CD4-positive, alpha-beta T cell (primary cell): ENCODE data around the gene CAGE1. TPM values are rescaled to one million over a fixed set of nuclear protein-coding genes. Genes with fewer than 3 reads are reported as not detected.
"Not testable (repeated sequence)": the region's sequence is repeated elsewhere in the genome, so short reads cannot be mapped to it uniquely, and the experiment has no call there.

Experiments used
- ATAC-seq: fragments of 200-7000 bp; cut with Tn5 transposase; one replicate; pipeline ENCODE4 v1.10.0; 2022; ENCODE audit warnings: mild to moderate bottlenecking; ENCODE audit not compliant: poor library complexity
- CTCF ChIA-PET: fragments of 350-600 bp; sonication (Branson Sonifier 250); formaldehyde crosslinking; loops from one replicate; lab custom pipeline; 2021; ENCODE audit warnings: antibody characterized with exemption, inconsistent platforms; lab: Charles Lee
- POLR2A ChIA-PET: fragments of 350-600 bp; sonication (Branson Sonifier 250); formaldehyde crosslinking; loops from one replicate; lab custom pipeline; 2021; ENCODE audit warnings: antibody characterized with exemption, inconsistent platforms; lab: Charles Lee
- DNase-seq, 14 experiments: peaks; one replicate each; pipeline ENCODE4 v3.0.0-alpha.2; 2013 to 2020; ENCODE audit warnings: mixed read lengths in 2 of 14
- H3K27ac ChIP-seq, 2 donors: one replicate each; pipeline versions ENCODE4 v1.5.1 to v1.7.0; 2013; ENCODE audit warnings: low read length in 2 of 2, low read depth in 1 of 2, mild to moderate bottlenecking in 1 of 2
- H3K27me3 ChIP-seq, 2 experiments: 1 replicate in 1 of 2; 2 replicates in 1 of 2; pipeline versions ENCODE4 v1.6.1 to v1.7.0; 2013; ENCODE audit warnings: low read length in 2 of 2, control low read depth in 1 of 2, mild to moderate bottlenecking in 1 of 2, moderate library complexity in 1 of 2; ENCODE audit not compliant: insufficient read depth in 2 of 2, control insufficient read depth in 1 of 2
- H3K36me3 ChIP-seq: one replicate; pipeline ENCODE4 v1.6.1; 2013; ENCODE audit warnings: low read length, control low read depth; ENCODE audit not compliant: insufficient read depth
- H3K4me1 ChIP-seq: one replicate; pipeline ENCODE4 v1.6.1; 2013; ENCODE audit warnings: low read length, control low read depth; ENCODE audit not compliant: insufficient read depth
- H3K4me3 ChIP-seq: one replicate; pipeline ENCODE4 v1.5.1; 2013; ENCODE audit warnings: mild to moderate bottlenecking, low read length, moderate library complexity
- H3K9me3 ChIP-seq, 2 experiments: 1 replicate in 1 of 2; 2 replicates in 1 of 2; pipeline versions ENCODE4 v1.6.1 to v1.7.0; 2013; ENCODE audit warnings: low read length in 2 of 2, mild to moderate bottlenecking in 2 of 2, control low read depth in 1 of 2, moderate library complexity in 1 of 2; ENCODE audit not compliant: control insufficient read depth in 1 of 2, insufficient read depth in 1 of 2
- H3K27ac Mint-ChIP-seq: one replicate; pipeline ENCODE4 v1.8.0; 2020; ENCODE audit warnings: mixed read lengths
- H3K27me3 Mint-ChIP-seq: one replicate; pipeline ENCODE4 v1.8.0; 2021; ENCODE audit warnings: mixed read lengths
- H3K36me3 Mint-ChIP-seq: one replicate; pipeline ENCODE4 v1.8.0; 2021; ENCODE audit warnings: low read depth, mixed read lengths
- H3K4me1 Mint-ChIP-seq: one replicate; pipeline ENCODE4 v1.8.0; 2021; ENCODE audit warnings: low read depth, mixed read lengths
- H3K4me3 Mint-ChIP-seq: one replicate; pipeline ENCODE4 v1.8.0; 2020; ENCODE audit warnings: mild to moderate bottlenecking, mixed read lengths
- H3K9me3 Mint-ChIP-seq: one replicate; pipeline ENCODE4 v1.8.0; 2020; ENCODE audit warnings: mixed read lengths
- intact Hi-C, 2 experiments: fragments of 100-400 bp; cut with DNase I in 1 of 2; cut with micrococcal nuclease in 1 of 2; formaldehyde crosslinking; loops; one replicate each; pipeline versions ENCODE4 v1.15.1 to v1.9.0; 2023 to 2025; cut with DNase I, micrococcal nuclease
- total RNA-seq, 174 experiments: library from RNA in 2 of 174; stranded (reverse) in 2 of 174; gene quantifications; one replicate each; pipeline ENCODE4 v1.2.3 and lab custom pipeline; 2021 to 2026
- TF ChIP-seq, protein P1 (sequence below): fragments of 200-600 bp; IDR thresholded peaks from one replicate; pipeline ENCODE4 v1.8.0; 2022; ENCODE audit warnings: antibody characterized with exemption, mild to moderate bottlenecking

The CAGE1 gene
- total RNA-seq, 2 experiments from 2014 or later, result 0.38 to 0.39 TPM

DNA sequence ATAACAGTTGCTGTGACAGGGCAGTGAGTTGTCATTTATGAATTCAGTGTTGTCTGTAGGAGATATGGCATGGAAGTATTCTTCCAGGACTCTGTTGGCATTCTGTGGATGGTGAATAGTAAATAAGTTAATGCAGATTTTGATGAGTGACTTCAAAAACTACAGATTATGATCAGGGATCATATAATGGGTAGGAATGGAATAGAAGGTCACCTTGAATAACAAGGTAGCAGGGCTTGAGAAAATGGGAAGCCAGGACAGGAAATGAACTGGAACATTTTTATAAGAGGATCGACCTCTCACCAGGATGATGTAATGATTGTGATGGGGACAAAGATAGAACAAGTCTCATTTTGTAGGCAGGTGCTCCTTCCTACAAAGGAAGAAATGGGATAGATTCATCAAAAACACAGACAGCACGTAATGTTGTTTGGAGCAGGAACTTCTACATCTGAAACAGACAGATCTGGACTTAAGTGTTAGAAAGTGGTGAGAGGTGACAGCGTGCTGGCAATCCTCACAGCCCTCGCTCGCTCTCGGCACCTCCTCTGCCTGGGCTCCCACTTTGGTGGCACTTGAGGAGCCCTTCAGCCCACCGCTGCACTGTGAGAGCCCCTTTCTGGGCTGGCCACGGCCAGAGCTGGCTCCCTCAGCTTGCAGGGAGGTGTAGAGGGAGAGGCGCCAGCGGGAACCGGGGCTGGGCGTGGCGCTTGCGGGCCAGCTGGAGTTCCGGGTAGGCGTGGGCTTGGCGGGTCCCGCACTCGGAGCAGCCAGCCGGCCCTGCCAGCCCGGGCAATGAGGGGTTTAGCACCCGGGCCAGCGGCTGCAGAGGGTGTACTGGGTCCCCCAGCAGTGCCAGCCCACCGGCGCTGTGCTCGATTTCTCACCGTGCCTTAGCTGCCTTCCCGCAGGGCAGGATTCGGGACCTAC is 45.7 kb downstream of the CAGE1 start:
- Mint-ChIP-seq H3K9me3 (no peaks in the 10 kb centered on the region), H3K4me1 (no peaks in the 10 kb centered on the region), H3K36me3 (no peaks in the 10 kb centered on the region), H3K27ac (no peak overlapping the region), H3K4me3 (peak overlapping the region; percentile 60), H3K27me3 (peaks cover 23% of the 10 kb centered on the region)
- peaks cover 0 to 3% of the 10 kb centered on the region in 2 experiments for H3K9me3 ChIP-seq
- intact Hi-C loops, result no loop called here
- ATAC-seq (no peak), DNase-seq (no peak)
- ChIA-PET CTCF (no interaction called here), POLR2A (no interaction called here)
- no peaks in the 10 kb centered on the region for H3K4me1 ChIP-seq
- no peak overlapping the region for H3K27ac ChIP-seq
- H3K36me3 ChIP-seq, result no peaks in the 10 kb centered on the region
- peaks cover 0 to 2% of the 10 kb centered on the region in 2 experiments for H3K27me3 ChIP-seq
- TF ChIP-seq, protein P1, sequence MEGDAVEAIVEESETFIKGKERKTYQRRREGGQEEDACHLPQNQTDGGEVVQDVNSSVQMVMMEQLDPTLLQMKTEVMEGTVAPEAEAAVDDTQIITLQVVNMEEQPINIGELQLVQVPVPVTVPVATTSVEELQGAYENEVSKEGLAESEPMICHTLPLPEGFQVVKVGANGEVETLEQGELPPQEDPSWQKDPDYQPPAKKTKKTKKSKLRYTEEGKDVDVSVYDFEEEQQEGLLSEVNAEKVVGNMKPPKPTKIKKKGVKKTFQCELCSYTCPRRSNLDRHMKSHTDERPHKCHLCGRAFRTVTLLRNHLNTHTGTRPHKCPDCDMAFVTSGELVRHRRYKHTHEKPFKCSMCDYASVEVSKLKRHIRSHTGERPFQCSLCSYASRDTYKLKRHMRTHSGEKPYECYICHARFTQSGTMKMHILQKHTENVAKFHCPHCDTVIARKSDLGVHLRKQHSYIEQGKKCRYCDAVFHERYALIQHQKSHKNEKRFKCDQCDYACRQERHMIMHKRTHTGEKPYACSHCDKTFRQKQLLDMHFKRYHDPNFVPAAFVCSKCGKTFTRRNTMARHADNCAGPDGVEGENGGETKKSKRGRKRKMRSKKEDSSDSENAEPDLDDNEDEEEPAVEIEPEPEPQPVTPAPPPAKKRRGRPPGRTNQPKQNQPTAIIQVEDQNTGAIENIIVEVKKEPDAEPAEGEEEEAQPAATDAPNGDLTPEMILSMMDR, result no peak
- no peak overlapping the region for H3K4me3 ChIP-seq

DNA sequence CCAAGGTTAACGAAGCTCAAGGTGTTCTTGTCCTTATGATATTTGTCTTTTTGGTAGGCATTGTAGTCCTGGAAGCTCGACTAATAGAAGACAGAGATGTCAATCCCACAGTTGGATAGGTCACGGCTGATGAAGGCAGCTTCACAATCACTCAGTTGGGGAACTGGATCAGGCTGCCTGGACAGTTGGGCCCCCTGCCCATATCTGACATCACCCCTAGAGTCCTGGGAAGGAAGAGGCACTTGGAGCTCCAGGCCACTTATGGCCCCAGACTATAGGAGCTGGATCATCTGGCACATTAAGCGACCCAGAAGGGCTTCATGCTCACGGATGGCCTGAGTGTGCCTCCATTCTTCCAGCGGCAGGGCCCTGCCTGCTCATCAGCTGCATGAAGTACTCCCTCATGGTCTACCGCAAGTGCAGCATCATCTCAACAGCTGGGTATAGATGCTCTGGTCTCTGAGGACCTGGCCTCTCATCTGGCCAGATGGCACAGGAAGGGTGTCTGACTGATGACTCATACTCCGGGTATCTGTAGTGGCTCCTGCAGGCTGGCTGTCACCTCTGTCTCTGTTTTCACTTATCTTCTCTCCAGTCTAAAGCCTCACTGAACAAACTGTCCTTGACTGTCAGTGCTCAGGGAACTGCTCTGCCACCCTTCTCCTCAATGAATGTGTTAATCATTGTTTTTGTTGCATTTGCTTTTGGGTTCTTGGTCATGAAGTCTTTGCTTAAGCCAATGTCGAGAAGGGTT is 47.4 kb downstream of the CAGE1 start:
- CTCF ChIA-PET, result no interaction called here
- H3K9me3 ChIP-seq, result peaks cover 0 to 3% of the 10 kb centered on the region in 2 experiments

DNA sequence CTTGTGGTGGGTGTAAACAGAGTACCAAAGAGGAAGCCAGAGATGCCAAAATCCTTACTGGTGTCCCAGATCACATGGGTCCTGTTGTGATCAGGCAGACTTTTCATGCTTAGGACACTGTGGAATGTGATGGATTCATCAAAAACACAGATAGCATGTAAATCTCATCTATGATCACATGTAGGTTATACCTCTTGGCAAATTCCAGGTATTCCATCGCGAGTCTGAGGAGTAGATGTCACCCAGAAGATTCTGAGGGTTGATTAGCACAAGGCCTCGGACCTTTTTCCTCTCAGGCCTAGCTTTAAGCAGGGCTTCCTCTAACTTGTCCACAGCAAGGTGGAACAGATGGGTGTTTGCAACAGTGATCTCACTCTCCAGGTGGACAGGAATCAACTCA is 48.3 kb downstream of the CAGE1 start:
- Mint-ChIP-seq H3K27me3 (peaks cover 12% of the 10 kb centered on the region), H3K27ac (no peak overlapping the region), H3K4me3 (no peak overlapping the region), H3K9me3 (no peaks in the 10 kb centered on the region), H3K36me3 (no peaks in the 10 kb centered on the region), H3K4me1 (no peaks in the 10 kb centered on the region)
- no peaks in the 10 kb centered on the region for H3K36me3 ChIP-seq
- H3K9me3 ChIP-seq, result peaks cover 0 to 3% of the 10 kb centered on the region in 2 experiments
- H3K27ac ChIP-seq, result no peak overlapping the region
- intact Hi-C loops, result no loop called here
- TF ChIP-seq, protein P1, result no peak
- DNase-seq (no peak), ATAC-seq (no peak)
- no peak overlapping the region for H3K4me3 ChIP-seq
- ChIA-PET POLR2A (interaction anchor here (0.9 kb wide), 1 partner anchor 10 kb away, joined by 3 read pairs; no protein-coding TSS in a partner anchor), CTCF (no interaction called here)
- no peaks in the 10 kb centered on the region for H3K4me1 ChIP-seq
- H3K27me3 ChIP-seq, result peaks cover 0 to 2% of the 10 kb centered on the region in 2 experiments

More for the DNA sequence above, 47.4 kb downstream of the CAGE1 start:
- Mint-ChIP-seq H3K27me3 (peaks cover 12% of the 10 kb centered on the region), H3K4me3 (no peak overlapping the region), H3K27ac (no peak overlapping the region), H3K9me3 (no peaks in the 10 kb centered on the region), H3K36me3 (no peaks in the 10 kb centered on the region), H3K4me1 (no peaks in the 10 kb centered on the region)
- ATAC-seq, result no peak
- POLR2A ChIA-PET, result no interaction called here
- no peak for DNase-seq
- Histone ChIP-seq H3K27ac (no peak overlapping the region), H3K4me1 (no peaks in the 10 kb centered on the region), H3K36me3 (no peaks in the 10 kb centered on the region), H3K27me3 (peaks cover 0 to 2% of the 10 kb centered on the region in 2 experiments), H3K4me3 (no peak overlapping the region)
- TF ChIP-seq, protein P1, result no peak
- intact Hi-C loops, result no loop called here

DNA sequence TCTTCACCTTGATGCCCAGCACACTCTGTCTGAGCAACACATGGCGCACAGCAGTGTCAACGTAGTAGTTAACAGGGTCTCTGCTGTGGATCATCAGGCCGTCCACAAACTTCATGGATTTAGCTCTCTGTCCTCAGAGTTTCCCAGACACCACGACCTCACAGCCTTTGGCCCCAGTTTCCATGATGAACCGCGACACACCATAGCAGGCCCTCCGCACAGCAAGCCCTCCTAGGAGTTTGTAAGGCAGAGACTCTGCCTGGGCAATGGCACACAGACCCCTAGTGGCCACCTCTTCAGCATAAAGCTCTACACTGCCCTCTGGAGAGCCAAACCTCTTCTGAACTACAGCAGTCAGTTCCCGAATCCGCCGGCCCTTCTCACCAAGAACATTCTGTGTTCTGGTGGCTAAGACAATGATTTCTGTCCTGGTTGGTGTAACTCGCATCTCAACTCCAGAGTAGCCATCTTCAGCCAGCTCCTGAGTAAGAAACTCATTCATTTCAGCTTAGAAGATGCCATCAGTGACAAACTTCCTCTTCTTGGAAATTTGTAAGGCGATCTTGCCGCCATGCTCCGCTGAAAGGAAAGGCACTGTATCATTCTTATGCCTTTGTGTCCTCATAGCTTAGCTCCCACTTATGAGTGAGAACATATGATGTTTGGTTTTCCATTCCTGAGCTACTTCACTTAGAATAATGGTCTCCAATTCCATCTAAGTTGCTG is 50.4 kb downstream of the CAGE1 start:
- CTCF ChIA-PET, result interaction anchor here (0.6 to 0.8 kb wide), 2 partner anchors 25 to 28 kb away, joined by 3 to 4 read pairs; no protein-coding TSS in a partner anchor
- H3K4me3 Mint-ChIP-seq, H3K4me1 Mint-ChIP-seq, POLR2A ChIA-PET, H3K27ac ChIP-seq, H3K4me1 ChIP-seq, H3K9me3 ChIP-seq, H3K9me3 Mint-ChIP-seq, H3K27ac Mint-ChIP-seq, H3K4me3 ChIP-seq, ATAC-seq, H3K27me3 ChIP-seq, intact Hi-C loops, H3K36me3 Mint-ChIP-seq, H3K36me3 ChIP-seq: not testable (repeated sequence)
- peak in 4 of 14 experiments; percentile 8 to 43 (median 29) for DNase-seq
- H3K27me3 Mint-ChIP-seq, result peaks cover 12% of the 10 kb centered on the region
